Uterus (tissue), 2 donors: ENCODE results near the gene LLGL1.

Experiments
- CTCF ChIP-seq, 4 experiments: fragments of 200-600 bp in 2 of 4; fragments of 450-650 bp in 2 of 4; sonication (generic) in 2 of 4; IDR thresholded peaks; one replicate each; pipeline ENCODE4 v1.5.1; 2016 to 2019; ENCODE audit warnings: antibody characterized with exemption in 4 of 4, mild to moderate bottlenecking in 2 of 4, moderate library complexity in 1 of 4
- POLR2A ChIP-seq, 2 donors: fragments of 450-650 bp; IDR thresholded peaks; one replicate each; pipeline ENCODE4 v1.6.1; 2016; ENCODE audit warnings: antibody characterized with exemption in 2 of 2, mild to moderate bottlenecking in 1 of 2, moderate library complexity in 1 of 2

- TF ChIP-seq CTCF (IDR thresholded peaks at IDR 0.05) = no peak
- TF ChIP-seq POLR2A (IDR thresholded peaks at IDR 0.05) = no peak
Measured at GRCh38 chr17:18230288-18231141, 5.1 kb downstream of the LLGL1 start.
